HFF-Myc (cell line): Measurements from ENCODE around the gene RSBN1L.

Experiments
- DNase-seq: peaks from one replicate; pipeline ENCODE4 v3.0.0-alpha.2; 2011; ENCODE audit warnings: low read depth; ENCODE audit errors: extremely low read depth
- H3K4me3 ChIP-seq: replicated peaks from 2 replicates; pipeline ENCODE4 v1.5.1; 2011; ENCODE audit warnings: low read depth, mild to moderate bottlenecking, control low read depth, low read length
- CTCF ChIP-seq: IDR thresholded peaks from 2 replicates; pipeline ENCODE4 v1.5.1; 2012; ENCODE audit warnings: mild to moderate bottlenecking, low read depth, low read length, control low read depth; ENCODE audit errors: missing control alignments

The RSBN1L gene

DNA sequence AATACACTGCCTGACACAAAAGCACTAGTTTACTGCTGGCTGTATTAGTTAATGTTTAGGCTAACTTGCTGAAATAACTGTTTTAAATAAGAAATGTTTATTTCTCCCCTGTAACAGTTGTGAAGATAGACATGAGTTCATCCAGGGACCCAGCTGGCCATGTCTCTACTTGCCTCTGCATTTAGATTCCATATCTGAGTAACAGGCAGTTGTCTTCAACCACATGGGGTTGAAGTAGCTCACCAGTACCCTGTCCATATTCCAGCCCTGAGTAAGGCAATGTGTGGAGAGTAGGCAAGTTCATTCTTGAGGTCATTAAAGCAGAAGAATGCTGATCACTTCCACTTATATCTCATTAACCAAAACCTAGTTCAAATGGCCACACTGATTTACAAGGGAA, 31.1 kb upstream of the RSBN1L start:
- DNase-seq: no peak
- TF ChIP-seq CTCF: no peak
- no peak overlapping the region for H3K4me3 ChIP-seq

- no peak for DNase-seq
- TF ChIP-seq CTCF: no peak
- no peak overlapping the region for H3K4me3 ChIP-seq
Measured at GRCh38 chr7:77667459-77668086, 28.7 kb upstream of the RSBN1L start.

DNA sequence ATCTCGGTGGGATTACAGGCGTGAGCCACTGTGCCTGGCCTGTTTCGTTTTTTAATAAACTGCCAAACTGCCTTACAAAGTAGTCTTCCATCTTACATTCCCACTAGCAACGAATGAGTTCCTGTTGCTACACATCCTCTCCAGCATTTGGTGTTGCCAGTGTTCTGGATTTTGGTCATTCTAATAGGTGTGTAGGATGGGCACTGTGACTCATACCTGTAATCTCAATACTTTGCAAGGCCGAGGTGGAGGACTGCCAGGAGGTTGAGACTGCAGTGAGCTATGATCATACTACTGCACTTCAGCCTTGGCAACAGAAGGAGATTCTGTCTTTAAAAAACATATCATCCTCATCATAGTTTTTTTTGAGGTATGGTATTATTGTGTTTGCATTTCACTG, 21.4 kb upstream of the RSBN1L start:
- no peak for TF ChIP-seq CTCF
- H3K4me3 ChIP-seq: no peak overlapping the region
- DNase-seq: no peak

DNA sequence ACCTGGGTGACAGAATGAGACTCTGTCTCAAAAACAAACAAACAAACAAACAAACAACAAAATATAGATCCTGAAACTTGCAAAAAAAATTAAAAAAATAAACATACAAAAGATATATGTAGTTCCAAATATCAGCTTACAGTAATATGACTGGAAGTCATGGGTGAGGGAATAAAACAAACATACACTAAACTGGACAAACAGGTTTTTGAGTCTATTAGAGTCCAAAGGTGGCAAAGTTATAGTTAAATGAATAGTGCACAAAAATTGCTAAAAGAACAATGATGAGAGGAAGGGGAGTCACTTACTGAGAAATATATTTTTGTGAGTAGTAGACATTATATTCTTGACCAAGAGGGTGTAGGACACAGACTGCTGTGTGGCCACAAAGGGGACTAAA, 16.7 kb upstream of the RSBN1L start:
- DNase-seq: no peak
- TF ChIP-seq CTCF: no peak
- H3K4me3 ChIP-seq: no peak overlapping the region

DNA sequence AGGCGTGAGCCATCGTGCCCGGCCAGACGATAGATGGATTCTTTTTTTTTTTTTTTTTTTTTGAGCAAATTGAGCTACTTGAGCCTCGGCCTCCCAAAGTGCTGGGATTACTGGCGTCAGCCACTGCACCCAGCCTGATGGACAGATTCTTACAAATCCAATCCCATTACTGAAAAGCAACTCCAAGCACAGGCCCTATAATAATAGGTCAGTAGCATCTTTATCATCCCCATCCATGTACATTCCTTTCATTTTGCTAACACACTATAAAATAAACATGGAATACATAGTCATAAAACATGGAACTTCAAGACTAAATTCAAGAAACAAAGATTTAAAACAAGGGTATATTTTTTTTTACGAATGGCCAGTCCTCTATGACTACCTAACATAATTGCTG, 16.0 kb upstream of the RSBN1L start:
- no peak for TF ChIP-seq CTCF
- no peak for DNase-seq
- H3K4me3 ChIP-seq: no peak overlapping the region

DNA sequence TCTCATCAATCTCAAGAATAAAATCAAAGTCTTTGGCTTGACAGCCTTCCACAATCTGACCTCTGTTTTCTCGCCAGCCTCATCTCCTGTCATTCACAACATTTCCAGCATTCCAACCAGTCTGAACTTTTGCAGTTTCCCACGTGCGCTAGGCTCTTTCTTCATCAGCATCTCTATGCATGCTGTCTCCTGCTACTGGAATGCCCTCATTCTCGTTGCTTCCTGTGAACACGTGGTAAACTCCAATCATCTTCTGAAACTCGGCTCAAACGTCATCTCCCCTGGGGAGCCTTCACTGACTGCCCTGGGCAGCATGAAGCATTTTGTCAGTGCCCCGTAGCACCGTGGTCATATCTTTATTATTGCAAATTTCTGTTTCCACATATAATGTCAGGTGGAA, 12.2 kb upstream of the RSBN1L start:
- H3K4me3 ChIP-seq: no peak overlapping the region
- no peak for DNase-seq
- no peak for TF ChIP-seq CTCF

- DNase-seq: no peak
- H3K4me3 ChIP-seq: no peak overlapping the region
- no peak for TF ChIP-seq CTCF
Measured at GRCh38 chr7:77685233-77685632, 11.0 kb upstream of the RSBN1L start.
